ELR (cell line): ENCODE data around the gene KHNYN.

Experiments
- DNase-seq: peaks from one replicate; pipeline ENCODE4 v3.0.0-alpha.2; 2015; ENCODE audit warnings: low read depth

KHNYN gene

GRCh38 chr14:24422694-24423601 is 6.8 kb upstream of the KHNYN start:
- no peak for DNase-seq

- DNase-seq: peak; percentile 63
These were observed 4.0 kb upstream of the KHNYN start for GRCh38 chr14:24425704-24426103.

GRCh38 chr14:24426150-24426911 is 3.4 kb upstream of the KHNYN start:
- DNase-seq: no peak

GRCh38 chr14:24426912-24427536 is 2.7 kb upstream of the KHNYN start:
- no peak for DNase-seq

GRCh38 chr14:24427537-24428508 is 1.9 kb upstream of the KHNYN start:
- DNase-seq: no peak

- no peak for DNase-seq
These were observed 943 bp upstream of the KHNYN start for GRCh38 chr14:24428628-24429394.

- peak; percentile 76 for DNase-seq
These were observed 458 bp downstream of the KHNYN start for GRCh38 chr14:24430143-24430681.

- peak; percentile 60 for DNase-seq
These were observed 1.2 kb downstream of the KHNYN start for GRCh38 chr14:24430682-24431568.

GRCh38 chr14:24431569-24432258 is 2.0 kb downstream of the KHNYN start:
- peak; percentile 93 for DNase-seq

GRCh38 chr14:24432259-24433131 is 2.7 kb downstream of the KHNYN start:
- DNase-seq: peak; percentile 20

- DNase-seq: no peak
These were observed 4.3 kb downstream of the KHNYN start for GRCh38 chr14:24434036-24434435.

- no peak for DNase-seq
These were observed 4.9 kb downstream of the KHNYN start for GRCh38 chr14:24434676-24435075.

GRCh38 chr14:24435192-24435810 is 5.5 kb downstream of the KHNYN start:
- DNase-seq: no peak

- DNase-seq: no peak
These were observed 6.2 kb downstream of the KHNYN start for GRCh38 chr14:24435998-24436354.

GRCh38 chr14:24436355-24437019 is 6.7 kb downstream of the KHNYN start:
- peak; percentile 82 for DNase-seq

GRCh38 chr14:24437020-24437735 is 7.4 kb downstream of the KHNYN start:
- DNase-seq: no peak
